Hepatocyte (in vitro differentiated cells): Measurements from ENCODE around the gene FAM241A. TPM values are rescaled to one million over a fixed set of nuclear protein-coding genes. Genes with fewer than 3 reads are reported as not detected.
"Not testable (repeated sequence)": the region's sequence is repeated elsewhere in the genome, so short reads cannot be mapped to it uniquely, and the experiment has no call there.

Experiments used
- DNase-seq: peaks from one replicate; pipeline ENCODE4 v3.0.0-alpha.2; 2016; ENCODE audit warnings: low spot score
- H2AFZ ChIP-seq: fragments of 200-600 bp; sonication (generic); 2 replicates; pipeline ENCODE4 v1.6.0; 2016; ENCODE audit warnings: antibody characterized with exemption, mild to moderate bottlenecking
- H3K27ac ChIP-seq: fragments of 200-600 bp; sonication (generic); 2 replicates; pipeline ENCODE4 v1.5.1; 2016; ENCODE audit warnings: mild to moderate bottlenecking
- H3K27me3 ChIP-seq: fragments of 200-600 bp; sonication (generic); 2 replicates; pipeline ENCODE4 v1.6.1; 2016
- H3K36me3 ChIP-seq: fragments of 200-600 bp; sonication (generic); replicated peaks from 2 replicates; pipeline ENCODE4 v1.5.1; 2016; ENCODE audit warnings: low read depth; ENCODE audit not compliant: insufficient read depth
- H3K4me1 ChIP-seq: fragments of 200-600 bp; sonication (generic); 2 replicates; pipeline ENCODE4 v1.5.1; 2016; ENCODE audit warnings: mild to moderate bottlenecking, moderate library complexity; ENCODE audit not compliant: insufficient read depth
- H3K4me2 ChIP-seq: fragments of 200-600 bp; sonication (generic); 2 replicates; pipeline ENCODE4 v1.6.0; 2016
- H3K4me3 ChIP-seq: fragments of 200-600 bp; sonication (generic); 2 replicates; pipeline ENCODE4 v1.5.1; 2016; ENCODE audit warnings: mild to moderate bottlenecking
- H3K79me2 ChIP-seq: fragments of 200-600 bp; sonication (generic); 2 replicates; pipeline ENCODE4 v1.6.0; 2017; ENCODE audit warnings: mild to moderate bottlenecking
- H3K9me2 ChIP-seq: fragments of 200-600 bp; sonication (generic); replicated peaks from 2 replicates; pipeline ENCODE4 v1.6.0; 2017; ENCODE audit warnings: mild to moderate bottlenecking; ENCODE audit not compliant: insufficient read depth
- H3K9me3 ChIP-seq: fragments of 200-600 bp; sonication (generic); 2 replicates; pipeline ENCODE4 v1.5.1; 2016; ENCODE audit warnings: low read depth, mild to moderate bottlenecking
- H4K20me1 ChIP-seq: fragments of 200-600 bp; sonication (generic); 2 replicates; pipeline ENCODE4 v1.6.0; 2016; ENCODE audit warnings: mild to moderate bottlenecking; ENCODE audit not compliant: insufficient read depth, poor library complexity, severe bottlenecking
- CTCF ChIP-seq: fragments of 200-600 bp; sonication (generic); IDR thresholded peaks from 2 replicates; pipeline ENCODE4 v1.5.1; 2016; ENCODE audit warnings: antibody characterized with exemption, mild to moderate bottlenecking; ENCODE audit not compliant: poor library complexity
- EZH2 ChIP-seq: fragments of 200-600 bp; sonication (generic); IDR thresholded peaks from 2 replicates; pipeline ENCODE4 v1.6.1; 2016; ENCODE audit warnings: antibody characterized with exemption, mild to moderate bottlenecking, borderline replicate concordance
- EZH2phosphoT487 ChIP-seq: fragments of 200-600 bp; sonication (generic); IDR thresholded peaks from one replicate; pipeline ENCODE4 v1.6.1; 2018; ENCODE audit warnings: antibody characterized with exemption, mild to moderate bottlenecking, low read depth, moderate library complexity; ENCODE audit not compliant: unreplicated experiment, severe bottlenecking
- WGBS: methylation state at CpG from one replicate; pipeline ENCODE4 v1.1.6; 2016; ENCODE audit warnings: low lambda C conversion rate; ENCODE audit errors: missing lambda C conversion rate; 5-methylcytosine and 5-hydroxymethylcytosine counted together
- polyA plus RNA-seq: library from polyadenylated mRNA; unstranded; fragments of >200 nt; fragmentation: Nextera tagmentation; extraction: Ambion mirVana; gene quantifications from 2 replicates; pipeline ENCODE4 v1.2.1, GENCODE V29; 2016
- total RNA-seq: library from RNA; depleted of rRNA; stranded (reverse); fragments of >200 nt; gene quantifications from 2 replicates; pipeline ENCODE4 v1.2.3, GENCODE V29; 2014

The FAM241A gene
- total and polyA plus RNA-seq, 2 experiments from 2014 or later, result 2.3 to 3.2 TPM

GRCh38 chr4:112201915-112202505, 56.8 kb downstream of the FAM241A start:
- H3K4me3 ChIP-seq, result no peak overlapping the region
- no peaks in the 10 kb centered on the region for H4K20me1 ChIP-seq
- H3K27me3 ChIP-seq, result no peaks in the 10 kb centered on the region
- no peak for DNase-seq
- peaks cover 4% of the 10 kb centered on the region for H3K4me1 ChIP-seq
- H3K36me3 ChIP-seq, result no peaks in the 10 kb centered on the region
- no peaks in the 10 kb centered on the region for H3K9me2 ChIP-seq
- 52% methylated on average over 4 of the region's 4 CpGs for WGBS
- no peak overlapping the region for H3K4me2 ChIP-seq
- H3K79me2 ChIP-seq, result no peaks in the 10 kb centered on the region
- H3K9me3 ChIP-seq, result no peaks in the 10 kb centered on the region
- TF ChIP-seq EZH2phosphoT487 (no peak), CTCF (no peak), EZH2 (no peak)
- no peak overlapping the region for H2AFZ ChIP-seq
- H3K27ac ChIP-seq, result no peak overlapping the region

GRCh38 chr4:112203593-112203992, 58.3 kb downstream of the FAM241A start:
- Histone ChIP-seq H3K36me3 (no peaks in the 10 kb centered on the region), H3K27me3 (no peaks in the 10 kb centered on the region), H3K9me2 (no peaks in the 10 kb centered on the region), H3K4me3 (no peak overlapping the region), H2AFZ (no peak overlapping the region), H3K27ac (peak overlapping the region; percentile 41), H3K9me3 (no peaks in the 10 kb centered on the region), H3K4me1 (peaks cover 4% of the 10 kb centered on the region), H3K4me2 (no peak overlapping the region), H3K79me2 (no peaks in the 10 kb centered on the region), H4K20me1 (no peaks in the 10 kb centered on the region)
- 70% methylated on average over 1 of the region's 1 CpG for WGBS
- TF ChIP-seq CTCF (no peak), EZH2phosphoT487 (no peak), EZH2 (no peak)
- DNase-seq, result no peak

- peaks cover 4% of the 10 kb centered on the region for H3K4me1 ChIP-seq
- no peak overlapping the region for H3K4me3 ChIP-seq
- H2AFZ ChIP-seq, result no peak overlapping the region
- no peak overlapping the region for H3K4me2 ChIP-seq
- DNase-seq, result no peak
- no peaks in the 10 kb centered on the region for H4K20me1 ChIP-seq
- H3K9me3 ChIP-seq, result no peaks in the 10 kb centered on the region
- no peak overlapping the region for H3K27ac ChIP-seq
- no peaks in the 10 kb centered on the region for H3K79me2 ChIP-seq
- H3K27me3 ChIP-seq, result no peaks in the 10 kb centered on the region
- H3K36me3 ChIP-seq, result no peaks in the 10 kb centered on the region
- WGBS, result 86% methylated on average over 2 of the region's 2 CpGs
- H3K9me2 ChIP-seq, result no peaks in the 10 kb centered on the region
- TF ChIP-seq CTCF, result no peak
- TF ChIP-seq EZH2phosphoT487, result no peak
- no peak for TF ChIP-seq EZH2
Observed at GRCh38 chr4:112206431-112206830, 61.2 kb downstream of the FAM241A start.

GRCh38 chr4:112208137-112209095, 63.2 kb downstream of the FAM241A start:
- not testable (repeated sequence) for H3K4me1 ChIP-seq, H3K9me3 ChIP-seq, H3K27me3 ChIP-seq, H4K20me1 ChIP-seq, H3K4me2 ChIP-seq, H3K9me2 ChIP-seq, H2AFZ ChIP-seq, H3K36me3 ChIP-seq, H3K4me3 ChIP-seq, H3K79me2 ChIP-seq
- WGBS, result 84% methylated on average over 7 of the region's 7 CpGs
- DNase-seq, result peak; percentile 39
- peak overlapping the region; percentile 81 for H3K27ac ChIP-seq
